CD14-positive monocyte (primary cell): ENCODE data around the gene DBNDD1. TPM values are rescaled to one million over a fixed set of nuclear protein-coding genes. Genes with fewer than 3 reads are reported as not detected.
"Not testable (repeated sequence)": the region's sequence is repeated elsewhere in the genome, so short reads cannot be mapped to it uniquely, and the experiment has no call there.

ENCODE experiments used
- DNase-seq, 3 donors: peaks; one replicate each; pipeline ENCODE4 v3.0.0-alpha.2; 2011 to 2022
- H2AFZ ChIP-seq: 2 replicates; pipeline ENCODE4 v1.6.0; 2012; ENCODE audit warnings: mild to moderate bottlenecking, low read depth, low read length, inconsistent platforms; ENCODE audit not compliant: insufficient read depth, poor library complexity, severe bottlenecking
- H3K27ac ChIP-seq, 2 donors: 1 replicate in 1 of 2; 2 replicates in 1 of 2; pipeline ENCODE4 v1.5.1; 2012 to 2013; ENCODE audit warnings: low read length in 2 of 2, control low read depth in 1 of 2, inconsistent platforms in 1 of 2, low read depth in 1 of 2, mild to moderate bottlenecking in 1 of 2
- H3K27me3 ChIP-seq, 2 donors: one replicate each; pipeline versions ENCODE4 v1.6.0 to v1.6.1; 2011 to 2013; ENCODE audit warnings: low read length in 2 of 2; ENCODE audit not compliant: control insufficient read depth in 2 of 2, insufficient read depth in 2 of 2
- H3K36me3 ChIP-seq, 2 donors: replicated peaks in 1 of 2; 1 replicate in 1 of 2; 2 replicates in 1 of 2; pipeline versions ENCODE4 v1.5.1 to v1.6.1; 2012 to 2013; ENCODE audit warnings: low read length in 2 of 2, control low read depth in 1 of 2, inconsistent platforms in 1 of 2, mild to moderate bottlenecking in 1 of 2; ENCODE audit not compliant: insufficient read depth in 2 of 2, control insufficient read depth in 1 of 2
- H3K4me1 ChIP-seq, 2 donors: 1 replicate in 1 of 2; 2 replicates in 1 of 2; pipeline versions ENCODE4 v1.5.1 to v1.6.1; 2012 to 2013; ENCODE audit warnings: low read length in 2 of 2, control low read depth in 1 of 2, inconsistent platforms in 1 of 2, mild to moderate bottlenecking in 1 of 2, moderate library complexity in 1 of 2; ENCODE audit not compliant: insufficient read depth in 2 of 2, control insufficient read depth in 1 of 2
- H3K4me2 ChIP-seq: replicated peaks from 2 replicates; pipeline ENCODE3; 2012; ENCODE audit warnings: low read length, moderate library complexity, mild to moderate bottlenecking; ENCODE audit not compliant: poor library complexity, severe bottlenecking; ENCODE audit errors: extremely low read depth
- H3K4me3 ChIP-seq, 3 experiments: fragments of 200-600 bp in 1 of 3; sonication (generic) in 1 of 3; replicated peaks in 1 of 3; 1 replicate in 2 of 3; 2 replicates in 1 of 3; pipeline ENCODE4 v1.5.1; 2011 to 2013; ENCODE audit warnings: low read length in 3 of 3, mild to moderate bottlenecking in 3 of 3, control low read depth in 2 of 3, low read depth in 2 of 3, inconsistent platforms in 1 of 3, moderate library complexity in 1 of 3
- H3K79me2 ChIP-seq: 2 replicates; pipeline ENCODE4 v1.6.0; 2012; ENCODE audit warnings: mild to moderate bottlenecking, control low read depth, inconsistent platforms, low read length, moderate library complexity; ENCODE audit not compliant: insufficient read depth
- H3K9ac ChIP-seq: 2 replicates; pipeline ENCODE4 v1.6.0; 2017; ENCODE audit warnings: low read length, mild to moderate bottlenecking; ENCODE audit not compliant: insufficient read depth, poor library complexity, severe bottlenecking
- H3K9me3 ChIP-seq, 2 donors: replicated peaks in 1 of 2; 1 replicate in 1 of 2; 2 replicates in 1 of 2; pipeline versions ENCODE4 v1.5.1 to v1.6.1; 2012 to 2013; ENCODE audit warnings: low read length in 2 of 2, control low read depth in 1 of 2; ENCODE audit not compliant: control insufficient read depth in 1 of 2, insufficient read depth in 1 of 2
- H4K20me1 ChIP-seq: 2 replicates; pipeline ENCODE4 v1.6.0; 2012; ENCODE audit warnings: mild to moderate bottlenecking, low read length, control low read depth, moderate library complexity; ENCODE audit not compliant: insufficient read depth
- H3K27ac Mint-ChIP-seq, 7 donors: one replicate each; pipeline ENCODE4 v1.8.0; 2020; ENCODE audit warnings: mild to moderate bottlenecking in 7 of 7, mixed read lengths in 7 of 7, moderate library complexity in 6 of 7, inconsistent platforms in 2 of 7
- H3K27me3 Mint-ChIP-seq, 3 donors: one replicate each; pipeline ENCODE4 v1.8.0; 2021 to 2022; ENCODE audit warnings: low read depth in 3 of 3, mild to moderate bottlenecking in 3 of 3, mixed read lengths in 3 of 3, moderate library complexity in 3 of 3, inconsistent platforms in 1 of 3
- H3K36me3 Mint-ChIP-seq, 2 donors: one replicate each; pipeline ENCODE4 v1.8.0; 2020; ENCODE audit warnings: mixed read lengths in 2 of 2, inconsistent platforms in 1 of 2, mild to moderate bottlenecking in 1 of 2
- H3K4me1 Mint-ChIP-seq: one replicate; pipeline ENCODE4 v1.8.0; 2020; ENCODE audit warnings: mild to moderate bottlenecking, mixed read lengths
- H3K4me3 Mint-ChIP-seq, 2 donors: one replicate each; pipeline ENCODE4 v1.8.0; 2020; ENCODE audit warnings: mild to moderate bottlenecking in 2 of 2, mixed read lengths in 2 of 2, moderate library complexity in 1 of 2
- H3K9me3 Mint-ChIP-seq, 7 donors: one replicate each; pipeline ENCODE4 v1.8.0; 2020 to 2022; ENCODE audit warnings: mixed read lengths in 7 of 7, mild to moderate bottlenecking in 6 of 7, moderate library complexity in 6 of 7, inconsistent platforms in 2 of 7
- CTCF ChIP-seq: fragments of 200-600 bp; IDR thresholded peaks from one replicate; pipeline ENCODE4 v1.8.0; 2022; ENCODE audit warnings: antibody characterized with exemption, mild to moderate bottlenecking
- WGBS: methylation state at CpG from one replicate; pipeline ENCODE4 v1.1.5; 2013; ENCODE audit warnings: missing lambda C conversion rate; ENCODE audit not compliant: insufficient coverage; 5-methylcytosine and 5-hydroxymethylcytosine counted together
- intact Hi-C, 2 donors: fragments of 100-400 bp; cut with micrococcal nuclease; formaldehyde crosslinking; loops; one replicate each; pipeline versions ENCODE4 v1.15.0 to v1.15.1; 2023
- polyA plus RNA-seq, 3 donors: library from polyadenylated mRNA; depleted of rRNA in 1 of 3; unstranded in 2 of 3; stranded (reverse) in 1 of 3; fragments of 300-500 nt in 2 of 3; fragments of >200 nt in 1 of 3; fragmentation: Illumina TruSeq in 2 of 3; gene quantifications; 1 replicate in 2 of 3; 2 replicates in 1 of 3; pipeline ENCODE4 v1.2.3, GENCODE V29; 2012 to 2021

Gene DBNDD1
- polyA plus RNA-seq, 3 donors = 0.07 TPM; not detected in 2

GRCh38 chr16:89994721-89995474 is 24.4 kb downstream of the DBNDD1 start:
- H3K79me2 ChIP-seq, H3K4me1 Mint-ChIP-seq, intact Hi-C loops, H4K20me1 ChIP-seq, H3K4me2 ChIP-seq, H2AFZ ChIP-seq, H3K4me3 Mint-ChIP-seq, H3K4me1 ChIP-seq, H3K4me3 ChIP-seq, H3K27me3 ChIP-seq, H3K9ac ChIP-seq: not testable (repeated sequence)
- DNase-seq = peak; percentile 57 to 90 (median 65)
- Histone ChIP-seq H3K27ac (peak overlapping the region; percentile 56 to 73), H3K9me3 (peaks cover 4 to 15% of the 10 kb centered on the region in 2 donors), H3K36me3 (peaks cover 44 to 62% of the 10 kb centered on the region in 2 donors)
- WGBS = 68% methylated on average over 6 of the region's 8 CpGs
- peaks cover 58 to 83% of the 10 kb centered on the region in 2 donors for H3K36me3 Mint-ChIP-seq
- peaks cover 7 to 26% (median 17%) of the 10 kb centered on the region in 7 donors for H3K9me3 Mint-ChIP-seq
- peak overlapping the region; percentile 82 to 94 (median 91) for H3K27ac Mint-ChIP-seq
- peaks cover 0 to 18% (median 0%) of the 10 kb centered on the region in 3 donors for H3K27me3 Mint-ChIP-seq

- H3K36me3 Mint-ChIP-seq = peaks cover 58 to 81% of the 10 kb centered on the region in 2 donors
- peaks cover 7 to 26% (median 17%) of the 10 kb centered on the region in 7 donors for H3K9me3 Mint-ChIP-seq
- Histone ChIP-seq H3K36me3 (peaks cover 45 to 59% of the 10 kb centered on the region in 2 donors), H3K4me2 (no peak overlapping the region), H3K9ac (no peak overlapping the region), H3K9me3 (peaks cover 4 to 15% of the 10 kb centered on the region in 2 donors), H3K27me3 (no peaks in the 10 kb centered on the region), H3K27ac (peak overlapping the region; percentile 56 to 73), H3K79me2 (no peaks in the 10 kb centered on the region), H3K4me1 (no peaks in the 10 kb centered on the region), H2AFZ (no peak overlapping the region), H3K4me3 (no peak overlapping the region), H4K20me1 (no peaks in the 10 kb centered on the region)
- H3K4me1 Mint-ChIP-seq = no peaks in the 10 kb centered on the region
- H3K27me3 Mint-ChIP-seq = peaks cover 0 to 18% (median 0%) of the 10 kb centered on the region in 3 donors
- no peak for DNase-seq
- intact Hi-C loops = no loop called here
- TF ChIP-seq CTCF = no peak
- WGBS = 95% methylated on average over 5 of the region's 7 CpGs
- H3K27ac Mint-ChIP-seq = peak overlapping the region; percentile 82 to 94 (median 91)
- H3K4me3 Mint-ChIP-seq = no peak overlapping the region
Measured at GRCh38 chr16:89994389-89994720, 24.9 kb downstream of the DBNDD1 start.
